ENCODE data around the gene CALCB.

DNA sequence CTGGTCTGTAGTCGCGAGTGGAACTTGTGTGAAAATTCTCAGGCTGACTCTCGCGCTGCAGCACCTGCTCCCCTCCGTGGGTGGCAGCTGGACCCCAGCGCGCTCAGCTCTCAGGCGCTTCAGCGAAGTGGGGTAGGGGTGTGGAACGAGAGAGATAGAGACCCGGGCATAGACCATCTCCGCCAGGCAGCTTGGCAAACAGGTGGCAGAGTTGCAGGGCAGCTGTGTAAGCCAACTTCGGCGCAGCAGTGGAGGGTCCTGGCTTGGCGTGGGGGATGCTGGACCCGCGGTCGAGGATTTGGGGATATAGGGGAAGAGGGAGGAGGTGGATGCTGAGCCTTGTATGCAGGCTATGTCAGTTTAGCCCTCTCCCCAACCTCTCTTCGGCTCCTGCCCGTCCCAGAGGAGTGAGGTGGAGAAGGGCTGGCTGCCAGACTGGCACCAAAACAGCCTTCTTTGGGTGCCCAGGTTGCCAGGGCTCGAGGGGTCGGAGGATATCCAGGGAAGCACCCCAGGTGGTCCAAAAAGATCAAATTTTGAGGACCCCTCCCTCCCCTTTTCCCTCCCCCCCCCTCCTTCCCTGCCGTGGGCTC is 746 bp upstream of the CALCB start:
- TF ChIP-seq CREM (IDR thresholded peaks at IDR 0.05; ENCODE audit: low read depth) = no peak
- TF ChIP-seq, protein P1, sequence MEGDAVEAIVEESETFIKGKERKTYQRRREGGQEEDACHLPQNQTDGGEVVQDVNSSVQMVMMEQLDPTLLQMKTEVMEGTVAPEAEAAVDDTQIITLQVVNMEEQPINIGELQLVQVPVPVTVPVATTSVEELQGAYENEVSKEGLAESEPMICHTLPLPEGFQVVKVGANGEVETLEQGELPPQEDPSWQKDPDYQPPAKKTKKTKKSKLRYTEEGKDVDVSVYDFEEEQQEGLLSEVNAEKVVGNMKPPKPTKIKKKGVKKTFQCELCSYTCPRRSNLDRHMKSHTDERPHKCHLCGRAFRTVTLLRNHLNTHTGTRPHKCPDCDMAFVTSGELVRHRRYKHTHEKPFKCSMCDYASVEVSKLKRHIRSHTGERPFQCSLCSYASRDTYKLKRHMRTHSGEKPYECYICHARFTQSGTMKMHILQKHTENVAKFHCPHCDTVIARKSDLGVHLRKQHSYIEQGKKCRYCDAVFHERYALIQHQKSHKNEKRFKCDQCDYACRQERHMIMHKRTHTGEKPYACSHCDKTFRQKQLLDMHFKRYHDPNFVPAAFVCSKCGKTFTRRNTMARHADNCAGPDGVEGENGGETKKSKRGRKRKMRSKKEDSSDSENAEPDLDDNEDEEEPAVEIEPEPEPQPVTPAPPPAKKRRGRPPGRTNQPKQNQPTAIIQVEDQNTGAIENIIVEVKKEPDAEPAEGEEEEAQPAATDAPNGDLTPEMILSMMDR (IDR thresholded peaks at IDR 0.05 in 2 of 3, conservative IDR thresholded peaks at IDR 0.05 in 1 of 3; ENCODE audit: control insufficient read depth in 2 of 3, extremely low read depth in 1 of 3, insufficient read depth in 1 of 3, low read depth in 3 of 3, low read length in 3 of 3) = no peak
- TF ChIP-seq, protein P2, sequence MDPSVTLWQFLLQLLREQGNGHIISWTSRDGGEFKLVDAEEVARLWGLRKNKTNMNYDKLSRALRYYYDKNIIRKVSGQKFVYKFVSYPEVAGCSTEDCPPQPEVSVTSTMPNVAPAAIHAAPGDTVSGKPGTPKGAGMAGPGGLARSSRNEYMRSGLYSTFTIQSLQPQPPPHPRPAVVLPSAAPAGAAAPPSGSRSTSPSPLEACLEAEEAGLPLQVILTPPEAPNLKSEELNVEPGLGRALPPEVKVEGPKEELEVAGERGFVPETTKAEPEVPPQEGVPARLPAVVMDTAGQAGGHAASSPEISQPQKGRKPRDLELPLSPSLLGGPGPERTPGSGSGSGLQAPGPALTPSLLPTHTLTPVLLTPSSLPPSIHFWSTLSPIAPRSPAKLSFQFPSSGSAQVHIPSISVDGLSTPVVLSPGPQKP (IDR thresholded peaks at IDR 0.05; ENCODE audit: low read depth, low read length) = no peak
- no peak for TF ChIP-seq EZH2 (IDR thresholded peaks at IDR 0.05; ENCODE audit: borderline replicate concordance, control insufficient read depth, low read depth, low read length)
- TF ChIP-seq, protein P3, sequence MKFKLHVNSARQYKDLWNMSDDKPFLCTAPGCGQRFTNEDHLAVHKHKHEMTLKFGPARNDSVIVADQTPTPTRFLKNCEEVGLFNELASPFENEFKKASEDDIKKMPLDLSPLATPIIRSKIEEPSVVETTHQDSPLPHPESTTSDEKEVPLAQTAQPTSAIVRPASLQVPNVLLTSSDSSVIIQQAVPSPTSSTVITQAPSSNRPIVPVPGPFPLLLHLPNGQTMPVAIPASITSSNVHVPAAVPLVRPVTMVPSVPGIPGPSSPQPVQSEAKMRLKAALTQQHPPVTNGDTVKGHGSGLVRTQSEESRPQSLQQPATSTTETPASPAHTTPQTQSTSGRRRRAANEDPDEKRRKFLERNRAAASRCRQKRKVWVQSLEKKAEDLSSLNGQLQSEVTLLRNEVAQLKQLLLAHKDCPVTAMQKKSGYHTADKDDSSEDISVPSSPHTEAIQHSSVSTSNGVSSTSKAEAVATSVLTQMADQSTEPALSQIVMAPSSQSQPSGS (IDR thresholded peaks at IDR 0.05; ENCODE audit: low read length) = no peak
- no peak for TF ChIP-seq TARDBP (IDR thresholded peaks at IDR 0.05; ENCODE audit: borderline replicate concordance)
- TF ChIP-seq MXI1 (IDR thresholded peaks at IDR 0.05; ENCODE audit: low read depth, low read length) = no peak
- TF ChIP-seq FOS (IDR thresholded peaks at IDR 0.05; ENCODE audit: borderline replicate concordance, extremely low read depth, insufficient read length) = no peak
- TF ChIP-seq RFX5 (IDR thresholded peaks at IDR 0.05; ENCODE audit: low read depth, low read length) = no peak
